SK-N-SH (cell line): ENCODE data around the gene CBX1.
A peak's percentile ranks its signal among the peaks of the same experiment; 100 is the strongest.

Experiments used
- CTCF ChIP-seq: fragments of 200-600 bp; sonication (generic); IDR thresholded peaks from 2 replicates; pipeline ENCODE4 v1.6.1; 2017; ENCODE audit warnings: antibody characterized with exemption, mild to moderate bottlenecking, moderate library complexity
- ELF1 ChIP-seq: IDR thresholded peaks from 2 replicates; pipeline ENCODE4 v1.4.0; 2012
- EZH2phosphoT487 ChIP-seq: fragments of 200-600 bp; sonication (generic); IDR thresholded peaks from 2 replicates; pipeline ENCODE4 v1.6.1; 2017; ENCODE audit warnings: low read depth, mixed run types, mild to moderate bottlenecking, antibody characterized with exemption, moderate library complexity, borderline replicate concordance
- FOSL2 ChIP-seq: IDR thresholded peaks from 2 replicates; pipeline ENCODE4 v1.4.0; 2012; ENCODE audit warnings: low read depth, mild to moderate bottlenecking, moderate library complexity, borderline replicate concordance
- RAD21 ChIP-seq: IDR thresholded peaks from 2 replicates; pipeline ENCODE4 v1.6.1; 2012; ENCODE audit warnings: mild to moderate bottlenecking, low read length
- TAF1 ChIP-seq: IDR thresholded peaks from 2 replicates; pipeline ENCODE4 v1.6.1; 2012; ENCODE audit warnings: low read depth, mild to moderate bottlenecking, low read length, moderate library complexity, borderline replicate concordance
- USF1 ChIP-seq: IDR thresholded peaks from 2 replicates; pipeline ENCODE4 v1.4.0; 2012; ENCODE audit warnings: low read depth, borderline replicate concordance

- TF ChIP-seq CTCF (peak; percentile 48), ELF1 (no peak; the same call in 1 of the 2 replicates), EZH2phosphoT487 (no peak), FOSL2 (no peak), TAF1 (peak; percentile 16; the same call in 1 of the 2 replicates), USF1 (peak; percentile 49; the same call in 1 of the 2 replicates), RAD21 (peak; percentile 37)
Measured at GRCh38 chr17:48023400-48024148, 77.7 kb downstream of the CBX1 start.
